Measurements from ENCODE around the gene GABRP.
"Not testable (repeated sequence)": the region's sequence is repeated elsewhere in the genome, so short reads cannot be mapped to it uniquely, and the experiment has no call there.

The GABRP gene

GRCh38 chr5:170755679-170756456 is 27.7 kb upstream of the GABRP start:
- DNase-seq, result peak; percentile 55

GRCh38 chr5:170756691-170757090 is 26.8 kb upstream of the GABRP start:
- DNase-seq, result no peak

- peak; percentile 15 for DNase-seq
Measured at GRCh38 chr5:170757182-170757601, 26.3 kb upstream of the GABRP start.

- no peak for DNase-seq
Measured at GRCh38 chr5:170757669-170758068, 25.9 kb upstream of the GABRP start.

GRCh38 chr5:170758481-170758880 is 25.0 kb upstream of the GABRP start:
- no peak for DNase-seq

- no peak for DNase-seq
Measured at GRCh38 chr5:170760113-170760512, 23.4 kb upstream of the GABRP start.

GRCh38 chr5:170761048-170761707 is 22.3 kb upstream of the GABRP start:
- no peak for DNase-seq

GRCh38 chr5:170761708-170762066 is 21.8 kb upstream of the GABRP start:
- DNase-seq, result no peak

- DNase-seq, result not testable (repeated sequence)
Measured at GRCh38 chr5:170762298-170762697, 21.2 kb upstream of the GABRP start.

- not testable (repeated sequence) for DNase-seq
Measured at GRCh38 chr5:170765868-170766267, 17.7 kb upstream of the GABRP start.

GRCh38 chr5:170769246-170769645 is 14.3 kb upstream of the GABRP start:
- DNase-seq, result no peak

GRCh38 chr5:170769898-170770416 is 13.6 kb upstream of the GABRP start:
- no peak for DNase-seq

GRCh38 chr5:170771496-170771895 is 12.0 kb upstream of the GABRP start:
- DNase-seq, result no peak

- DNase-seq, result no peak
Measured at GRCh38 chr5:170773024-170773985, 10.2 kb upstream of the GABRP start.

GRCh38 chr5:170774831-170775230 is 8.7 kb upstream of the GABRP start:
- DNase-seq, result no peak

GRCh38 chr5:170781946-170782345 is 1.6 kb upstream of the GABRP start:
- no peak for DNase-seq

GRCh38 chr5:170782438-170782837 is 1.1 kb upstream of the GABRP start:
- peak; percentile 23 for DNase-seq

- no peak for DNase-seq
Measured at GRCh38 chr5:170785416-170785815, 1.9 kb downstream of the GABRP start.

- DNase-seq, result no peak
Measured at GRCh38 chr5:170787216-170787615, 3.7 kb downstream of the GABRP start.

- no peak for DNase-seq
Measured at GRCh38 chr5:170788626-170789304, 5.2 kb downstream of the GABRP start.

GRCh38 chr5:170791325-170791954 is 7.9 kb downstream of the GABRP start:
- peak; percentile 76 for DNase-seq

GRCh38 chr5:170792878-170793277 is 9.4 kb downstream of the GABRP start:
- DNase-seq, result no peak

Data from RPMI8226 (cell line).